Astrocyte (in vitro differentiated cells and primary cell): ENCODE data around the gene RAB11FIP3.
"Not testable (repeated sequence)": the region's sequence is repeated elsewhere in the genome, so short reads cannot be mapped to it uniquely, and the experiment has no call there.

Experiments used
- EZH2 ChIP-seq: IDR thresholded peaks from 2 replicates; pipeline ENCODE4 v1.6.1; 2012; ENCODE audit warnings: mild to moderate bottlenecking, low read length, inconsistent platforms; ENCODE audit not compliant: insufficient read depth
- TF ChIP-seq, protein P1 (sequence below): IDR thresholded peaks from 2 replicates; pipeline ENCODE4 v1.5.1; 2011; ENCODE audit warnings: low read depth, mild to moderate bottlenecking, inconsistent platforms, low read length, moderate library complexity; ENCODE audit not compliant: insufficient read depth

DNA sequence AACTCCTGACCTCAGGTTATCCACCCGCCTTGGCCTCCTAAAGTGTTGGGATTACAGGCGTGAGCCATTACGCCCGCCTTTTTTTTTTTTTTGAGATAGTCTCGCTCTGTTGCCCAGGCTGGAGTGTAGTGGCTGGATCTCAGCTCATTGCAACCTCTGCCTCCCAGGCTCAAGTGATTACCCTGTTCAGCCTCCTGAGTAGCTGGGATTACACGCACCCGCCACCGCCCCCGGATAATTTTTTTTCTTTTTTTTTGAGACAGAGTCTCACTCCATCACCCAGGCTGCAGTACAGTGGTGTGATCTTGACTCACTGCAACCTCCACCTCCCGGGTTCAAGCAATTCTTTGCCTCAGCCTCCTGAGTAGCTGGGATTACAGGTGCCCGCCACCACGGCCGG is 3.3 kb upstream of the RAB11FIP3 start:
- TF ChIP-seq, protein P1, sequence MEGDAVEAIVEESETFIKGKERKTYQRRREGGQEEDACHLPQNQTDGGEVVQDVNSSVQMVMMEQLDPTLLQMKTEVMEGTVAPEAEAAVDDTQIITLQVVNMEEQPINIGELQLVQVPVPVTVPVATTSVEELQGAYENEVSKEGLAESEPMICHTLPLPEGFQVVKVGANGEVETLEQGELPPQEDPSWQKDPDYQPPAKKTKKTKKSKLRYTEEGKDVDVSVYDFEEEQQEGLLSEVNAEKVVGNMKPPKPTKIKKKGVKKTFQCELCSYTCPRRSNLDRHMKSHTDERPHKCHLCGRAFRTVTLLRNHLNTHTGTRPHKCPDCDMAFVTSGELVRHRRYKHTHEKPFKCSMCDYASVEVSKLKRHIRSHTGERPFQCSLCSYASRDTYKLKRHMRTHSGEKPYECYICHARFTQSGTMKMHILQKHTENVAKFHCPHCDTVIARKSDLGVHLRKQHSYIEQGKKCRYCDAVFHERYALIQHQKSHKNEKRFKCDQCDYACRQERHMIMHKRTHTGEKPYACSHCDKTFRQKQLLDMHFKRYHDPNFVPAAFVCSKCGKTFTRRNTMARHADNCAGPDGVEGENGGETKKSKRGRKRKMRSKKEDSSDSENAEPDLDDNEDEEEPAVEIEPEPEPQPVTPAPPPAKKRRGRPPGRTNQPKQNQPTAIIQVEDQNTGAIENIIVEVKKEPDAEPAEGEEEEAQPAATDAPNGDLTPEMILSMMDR = not testable (repeated sequence)
- not testable (repeated sequence) for TF ChIP-seq EZH2
